IPS-18c (cell line): Measurements from ENCODE around the gene MAST4.
"Not testable (repeated sequence)": the region's sequence is repeated elsewhere in the genome, so short reads cannot be mapped to it uniquely, and the experiment has no call there.

Source experiments
- H3K4me3 ChIP-seq: 2 replicates; pipeline ENCODE4 v1.7.0; 2013; ENCODE audit warnings: low read depth, mild to moderate bottlenecking, low read length, moderate library complexity; ENCODE audit not compliant: insufficient read depth
- H3K9me3 ChIP-seq: one replicate; pipeline ENCODE4 v1.6.1; 2013; ENCODE audit warnings: mild to moderate bottlenecking, low read length, moderate library complexity; ENCODE audit not compliant: control insufficient read depth, insufficient read depth

MAST4 gene

DNA sequence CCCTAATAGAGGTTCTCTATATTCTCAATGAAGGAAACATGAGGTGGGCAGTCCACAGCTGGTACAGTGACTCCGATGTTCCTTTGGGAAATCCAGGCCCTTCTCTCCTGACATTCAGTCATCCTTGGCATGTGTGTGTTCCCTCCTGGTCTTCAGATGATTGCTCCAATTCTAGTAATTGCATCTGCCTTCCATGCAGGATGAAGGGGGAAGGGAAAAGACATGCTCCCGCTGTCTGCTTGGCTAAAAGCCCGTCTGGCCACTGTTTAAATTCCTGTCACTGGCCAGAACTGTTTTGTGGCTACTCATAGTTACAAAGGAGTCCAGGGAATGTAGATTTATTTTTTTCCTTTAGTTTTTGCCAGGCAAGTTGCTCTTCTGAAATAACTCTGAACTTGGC is 65.0 kb downstream of the MAST4 start:
- no peaks in the 10 kb centered on the region for H3K9me3 ChIP-seq
- no peak overlapping the region for H3K4me3 ChIP-seq

DNA sequence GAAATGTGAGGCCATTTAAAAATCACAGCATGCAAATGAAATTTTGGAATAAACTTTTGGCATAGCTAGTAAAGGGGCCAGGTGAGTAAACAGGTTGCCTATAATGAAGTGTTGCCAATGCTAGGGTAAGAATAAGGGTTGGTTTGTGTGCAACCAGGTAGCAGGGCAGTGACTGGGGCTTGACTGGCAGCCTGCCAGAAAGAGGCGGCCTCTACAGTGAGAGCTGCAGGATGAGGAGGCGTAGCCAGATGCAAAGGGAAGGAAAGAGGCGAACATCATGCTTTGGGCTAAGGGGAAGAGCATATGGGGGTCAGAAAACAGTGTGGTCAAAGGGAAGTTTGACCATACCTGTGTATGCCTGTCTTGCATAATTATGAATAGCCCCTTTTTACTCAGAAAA is 70.6 kb downstream of the MAST4 start:
- no peaks in the 10 kb centered on the region for H3K9me3 ChIP-seq
- H3K4me3 ChIP-seq: no peak overlapping the region

DNA sequence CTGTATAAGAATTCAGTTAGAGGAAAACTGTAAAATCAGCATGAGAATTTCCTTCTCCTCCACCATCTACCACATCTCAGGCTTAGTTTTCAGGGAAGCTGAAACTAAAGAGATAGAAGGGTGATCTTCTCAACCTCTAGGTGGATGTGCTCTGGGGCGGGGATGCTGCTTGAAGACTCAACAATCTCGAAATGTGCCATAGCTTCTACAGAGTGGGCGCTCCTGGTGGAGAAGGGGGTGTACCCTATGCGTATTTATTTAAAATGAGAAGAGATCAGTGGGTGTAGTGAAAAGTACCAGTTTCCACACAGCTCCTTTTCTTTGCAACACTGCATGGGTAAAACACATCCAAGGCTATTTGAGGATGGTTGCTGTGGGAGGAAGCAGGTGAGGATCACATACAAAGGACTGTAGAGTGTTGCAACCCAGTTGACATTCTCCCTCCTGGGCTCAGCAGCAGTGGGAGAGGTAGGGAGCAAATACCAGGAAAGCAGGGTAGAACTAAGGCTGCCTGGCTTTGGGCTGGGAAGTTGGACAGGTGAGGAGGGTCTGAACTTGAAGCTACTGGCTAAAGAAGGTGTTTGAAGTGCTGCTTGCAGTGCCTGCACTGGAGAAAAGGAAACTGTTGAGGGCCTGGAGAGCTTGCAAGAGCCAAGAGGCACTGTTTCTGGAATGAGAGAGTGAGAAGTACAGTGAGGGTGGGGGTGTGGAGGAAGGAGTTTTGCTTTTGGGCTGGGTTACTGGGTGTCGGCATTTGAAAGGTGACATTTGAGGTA is 73.1 kb downstream of the MAST4 start:
- H3K4me3 ChIP-seq: no peak overlapping the region
- no peaks in the 10 kb centered on the region for H3K9me3 ChIP-seq

DNA sequence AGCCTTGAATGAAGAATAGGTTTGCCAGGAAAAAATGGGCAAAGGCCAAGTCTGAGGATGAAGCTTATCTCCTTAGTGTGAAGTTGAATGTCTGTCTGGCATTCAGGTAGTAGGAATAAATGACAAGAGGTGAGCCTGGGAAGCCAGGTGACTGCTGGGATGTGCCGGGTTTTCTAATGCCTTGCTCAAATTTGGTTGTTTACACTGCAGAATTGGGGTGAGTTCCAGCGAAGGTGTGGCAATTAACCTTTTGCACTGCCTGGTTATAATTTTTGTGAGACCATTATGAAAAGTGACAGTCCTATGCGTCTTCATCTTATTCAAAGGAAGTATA is 73.6 kb downstream of the MAST4 start:
- Histone ChIP-seq H3K9me3 (no peaks in the 10 kb centered on the region), H3K4me3 (no peak overlapping the region)

DNA sequence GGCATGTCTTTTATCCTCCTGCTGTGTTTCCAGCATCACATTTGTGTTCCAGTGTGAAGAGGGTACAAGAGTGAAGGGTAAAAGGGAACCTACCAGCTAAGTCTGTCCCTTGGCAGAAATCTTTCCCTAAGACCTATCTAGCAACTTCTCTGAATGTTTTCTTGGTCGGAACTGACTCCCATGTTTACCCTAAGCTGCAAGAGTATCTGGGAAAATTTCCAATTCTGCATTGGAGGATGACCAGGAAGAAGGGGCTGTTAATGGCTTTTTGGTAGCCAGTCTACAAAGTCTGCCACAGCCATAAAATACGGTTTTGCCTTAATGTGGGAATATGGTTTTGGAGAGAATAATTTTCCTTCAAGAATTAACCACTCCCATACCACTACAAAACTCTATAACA is 75.1 kb downstream of the MAST4 start:
- Histone ChIP-seq H3K4me3 (no peak overlapping the region), H3K9me3 (no peaks in the 10 kb centered on the region)

DNA sequence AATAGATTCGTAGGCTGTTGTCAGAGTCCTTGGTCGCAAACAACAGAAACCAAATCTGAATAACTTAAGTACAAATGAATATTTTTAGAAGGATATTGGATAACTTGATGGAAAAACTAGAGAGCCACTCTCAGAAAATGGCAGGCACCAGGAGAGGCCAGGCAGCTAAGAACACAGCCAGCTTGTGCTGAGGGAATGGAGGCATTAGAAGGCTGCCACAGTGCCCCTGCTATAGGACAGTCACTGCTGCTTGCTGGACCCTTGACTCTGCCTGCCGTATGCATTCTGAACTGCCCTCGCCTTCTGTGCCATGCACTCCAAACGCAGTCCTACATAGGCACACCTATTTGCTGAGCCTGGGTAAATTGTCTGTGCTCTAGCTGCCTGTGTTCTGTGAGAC is 78.6 kb downstream of the MAST4 start:
- H3K9me3 ChIP-seq: no peaks in the 10 kb centered on the region

DNA sequence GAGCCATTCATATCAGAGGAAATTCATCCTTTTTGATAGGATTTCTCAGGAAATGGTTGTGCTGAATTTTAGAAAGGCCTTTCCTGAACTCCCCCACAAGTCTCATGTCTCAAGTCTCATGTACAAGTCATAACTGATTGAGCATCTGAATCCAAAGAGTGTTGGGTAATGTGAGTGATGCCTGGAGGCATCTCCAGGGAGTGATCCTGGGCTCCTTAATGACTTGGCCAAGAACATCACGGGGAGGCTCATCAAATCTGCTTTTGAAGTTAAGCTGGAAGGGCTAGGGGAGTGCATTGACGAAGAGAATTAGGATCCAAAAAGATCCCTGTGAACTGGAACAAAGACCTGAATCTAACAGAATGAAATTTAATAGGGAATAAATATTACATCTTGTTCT is 79.2 kb downstream of the MAST4 start:
- Histone ChIP-seq H3K4me3 (no peak overlapping the region), H3K9me3 (no peaks in the 10 kb centered on the region)

More for the DNA sequence above, 78.6 kb downstream of the MAST4 start:
- H3K4me3 ChIP-seq: no peak overlapping the region

DNA sequence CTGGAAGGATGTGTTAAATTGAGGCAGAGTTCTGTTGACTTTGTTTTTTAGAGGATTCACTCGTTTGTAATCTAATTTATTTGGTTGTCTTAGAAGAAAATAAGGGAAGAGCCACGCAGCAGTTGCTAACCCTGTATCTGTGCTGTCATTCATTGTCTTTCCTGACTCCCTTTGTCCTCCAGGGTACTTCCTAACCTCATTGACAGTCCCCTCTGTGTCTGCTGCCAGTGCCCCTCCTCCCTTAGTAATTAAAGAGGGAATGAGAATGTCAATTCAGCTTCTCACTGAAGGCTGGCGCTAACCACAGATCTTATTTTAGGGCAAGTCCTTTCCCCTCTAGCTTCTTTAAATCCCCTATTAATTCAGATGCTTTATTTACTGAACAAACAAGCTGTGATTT is 84.0 kb downstream of the MAST4 start:
- Histone ChIP-seq H3K9me3 (no peaks in the 10 kb centered on the region), H3K4me3 (no peak overlapping the region)

DNA sequence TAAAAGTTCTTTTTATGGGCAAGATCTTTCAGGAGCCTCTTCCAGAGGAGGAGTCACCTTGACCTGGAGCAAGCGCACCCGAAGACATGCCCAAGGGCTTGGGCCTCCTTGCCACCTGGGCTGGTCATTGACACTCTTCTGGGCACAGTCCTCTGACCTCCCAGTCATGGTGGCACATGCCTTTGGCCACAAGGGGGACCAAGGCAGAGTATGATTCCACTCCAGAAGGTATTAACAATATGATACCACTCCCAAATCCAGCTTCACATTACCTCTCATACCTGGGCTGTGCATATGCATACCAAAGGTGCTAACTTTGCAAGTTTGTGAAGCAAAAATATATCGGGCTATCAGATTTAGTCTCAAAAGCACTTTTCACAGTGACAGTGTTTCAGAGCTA is 84.6 kb downstream of the MAST4 start:
- no peaks in the 10 kb centered on the region for H3K9me3 ChIP-seq
- no peak overlapping the region for H3K4me3 ChIP-seq

DNA sequence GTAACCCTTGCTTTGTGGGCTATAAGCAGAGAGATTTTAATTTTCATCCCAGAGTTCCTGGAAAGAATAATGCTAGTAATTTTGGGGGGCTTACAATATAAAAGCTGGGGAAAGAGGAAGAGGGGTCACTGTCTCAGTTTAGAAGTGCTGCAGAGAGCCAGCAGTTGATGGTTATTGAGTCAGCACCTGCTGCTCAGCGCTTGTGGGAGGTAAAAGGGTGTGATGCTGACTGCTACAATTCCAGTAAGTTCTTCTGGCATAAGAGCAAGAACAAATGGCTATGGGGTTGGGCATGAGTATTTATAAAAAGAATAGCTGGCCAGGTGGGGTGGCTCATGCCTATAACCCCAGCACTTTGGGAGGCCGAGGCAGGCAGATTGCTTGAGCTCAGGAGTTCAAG is 88.5 kb downstream of the MAST4 start:
- Histone ChIP-seq H3K4me3 (no peak overlapping the region), H3K9me3 (no peaks in the 10 kb centered on the region)

DNA sequence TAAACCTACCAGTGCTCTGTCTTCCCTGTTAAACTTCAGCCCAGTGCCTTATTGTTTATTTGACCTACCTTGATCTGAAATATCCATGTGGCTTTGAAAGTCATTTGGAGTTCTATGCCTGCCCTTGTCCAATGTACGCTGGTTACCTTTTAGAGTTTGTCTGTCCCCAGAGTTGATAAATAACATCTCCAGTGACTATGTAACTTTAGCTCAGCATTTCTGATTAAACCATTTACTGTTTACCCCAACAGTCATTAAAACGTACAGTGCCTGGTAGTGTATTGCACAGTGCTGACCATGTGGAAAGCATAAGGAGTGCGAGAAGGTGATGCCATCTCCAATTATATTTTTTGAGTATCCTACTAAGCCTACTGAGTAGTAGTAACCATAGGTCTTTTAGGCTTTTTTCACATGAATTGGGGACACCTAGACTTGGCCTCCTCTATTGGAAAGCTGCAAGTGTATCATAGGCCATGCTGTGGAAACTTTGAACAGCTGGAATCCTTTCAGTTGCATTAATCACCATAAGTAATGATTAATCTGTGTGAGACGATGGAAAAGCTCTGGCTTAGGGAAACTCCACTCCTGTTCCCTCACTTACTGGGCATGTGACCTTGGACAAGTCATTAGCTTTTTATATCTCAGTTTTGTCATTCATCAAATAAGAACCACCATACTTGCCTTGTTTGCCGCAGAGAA is 93.5 kb downstream of the MAST4 start:
- no peak overlapping the region for H3K4me3 ChIP-seq
- H3K9me3 ChIP-seq: no peaks in the 10 kb centered on the region

DNA sequence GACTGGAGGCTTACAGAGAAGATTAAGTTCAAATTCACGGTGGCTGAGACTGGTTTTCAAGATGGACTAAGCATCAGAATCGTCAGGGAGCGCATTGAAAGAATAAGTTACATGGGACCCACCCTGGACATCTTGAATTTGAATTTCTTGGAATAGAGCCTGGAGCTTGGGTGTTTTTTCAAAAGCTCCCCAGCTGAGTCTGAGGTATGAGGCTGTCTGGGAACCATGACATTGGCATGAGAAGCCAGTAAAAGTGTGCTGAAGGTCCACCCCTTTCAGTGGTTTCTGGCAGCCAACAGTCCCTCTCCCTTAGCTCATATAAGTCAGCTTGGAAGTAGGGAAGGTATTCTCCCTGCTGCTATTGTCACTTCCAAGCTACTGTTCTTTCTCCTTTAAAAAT is 97.8 kb downstream of the MAST4 start:
- Histone ChIP-seq H3K9me3 (no peaks in the 10 kb centered on the region), H3K4me3 (no peak overlapping the region)

DNA sequence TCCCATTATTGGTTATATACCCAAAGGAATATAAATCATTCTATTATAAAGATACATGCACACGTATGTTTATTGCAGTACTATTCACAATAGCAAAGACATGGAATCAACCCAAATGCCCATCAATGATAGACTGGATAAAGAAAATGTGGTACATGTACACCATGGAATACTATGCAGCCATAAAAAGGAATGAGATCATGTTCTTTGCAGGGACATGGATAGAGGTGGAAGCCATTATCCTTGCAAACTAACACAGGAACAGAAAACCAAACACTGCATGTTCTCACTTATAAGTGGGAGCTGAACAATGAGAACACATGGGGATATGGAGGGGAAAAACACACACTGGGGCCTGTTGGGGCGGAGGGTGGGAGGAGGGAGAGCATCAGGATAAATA is 99.6 kb downstream of the MAST4 start:
- not testable (repeated sequence) for H3K4me3 ChIP-seq, H3K9me3 ChIP-seq

DNA sequence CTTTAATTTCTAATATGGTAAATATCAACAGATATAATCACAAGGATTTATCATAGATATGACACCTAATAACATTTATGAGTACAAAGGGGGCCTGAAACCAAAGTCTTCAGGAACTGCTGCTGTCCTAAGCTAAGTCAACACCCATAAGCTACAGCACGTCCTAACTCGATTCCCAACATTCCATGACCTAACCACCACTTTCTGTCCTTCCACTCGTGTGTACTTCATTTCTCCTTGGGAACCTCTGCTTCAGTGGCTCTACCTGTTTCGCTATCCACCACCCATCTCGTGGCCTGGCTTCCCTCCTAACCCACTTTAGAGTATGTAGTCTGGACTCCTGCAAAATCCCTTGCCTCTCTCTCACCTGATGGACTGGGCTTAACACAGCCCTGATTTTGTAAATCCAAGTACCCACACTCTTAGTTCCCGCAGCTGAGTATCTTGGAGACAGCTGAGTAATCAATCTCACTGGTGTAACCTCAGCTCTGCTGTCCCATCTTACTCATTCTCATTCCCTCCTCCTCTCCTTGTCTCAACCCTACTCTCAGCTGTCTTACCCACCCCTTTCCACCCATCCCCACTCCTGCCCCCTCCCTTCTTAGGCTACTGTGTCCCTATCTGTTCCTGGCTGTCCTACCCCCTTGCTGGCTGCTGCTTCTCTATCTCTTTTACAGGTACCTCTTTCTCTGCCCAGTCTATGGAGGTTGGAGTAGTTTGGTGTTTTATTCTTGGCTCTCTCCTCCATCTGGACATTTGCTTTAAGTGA is 101.8 kb downstream of the MAST4 start:
- Histone ChIP-seq H3K9me3 (no peaks in the 10 kb centered on the region), H3K4me3 (no peak overlapping the region)

DNA sequence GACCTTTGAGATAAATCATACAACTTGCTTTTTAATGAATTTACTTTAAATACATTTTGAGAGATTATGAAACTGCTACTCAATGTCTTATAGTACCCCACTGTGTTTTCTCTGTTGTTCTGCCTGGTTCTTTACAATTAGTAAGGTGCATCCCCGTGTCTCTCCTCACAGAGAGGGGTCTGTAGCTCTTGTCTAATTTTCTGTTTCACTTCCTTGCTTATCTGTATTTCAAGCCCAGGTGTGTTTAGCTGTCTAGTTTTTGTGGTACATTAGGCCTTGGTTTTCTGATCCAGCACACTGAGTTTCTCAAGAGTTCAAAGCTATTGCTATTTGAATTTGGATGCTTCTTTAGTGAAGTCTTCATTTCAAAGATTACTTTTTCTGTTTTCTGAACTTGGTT is 105.1 kb downstream of the MAST4 start:
- H3K9me3 ChIP-seq: no peaks in the 10 kb centered on the region
- no peak overlapping the region for H3K4me3 ChIP-seq

DNA sequence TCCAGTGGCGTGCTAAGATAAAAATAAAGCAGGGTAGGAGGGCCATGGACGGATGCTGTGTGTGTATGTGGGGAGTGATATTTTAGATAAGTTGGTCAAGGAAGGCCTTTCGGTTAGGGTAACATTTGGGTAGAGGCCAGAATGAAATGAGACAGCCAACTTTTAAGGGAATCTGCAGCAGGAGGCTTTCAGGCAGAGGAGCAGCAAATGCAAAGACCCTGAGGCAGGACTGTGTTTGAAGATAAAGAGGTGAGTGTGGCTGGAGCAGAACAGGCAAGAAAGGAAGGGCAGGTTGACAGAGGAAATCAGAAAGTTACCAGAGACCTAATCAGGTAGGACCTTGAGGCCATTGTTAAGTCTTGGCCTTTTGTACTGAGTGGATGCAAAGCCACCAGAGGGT is 106.2 kb downstream of the MAST4 start:
- Histone ChIP-seq H3K9me3 (no peaks in the 10 kb centered on the region), H3K4me3 (no peak overlapping the region)

DNA sequence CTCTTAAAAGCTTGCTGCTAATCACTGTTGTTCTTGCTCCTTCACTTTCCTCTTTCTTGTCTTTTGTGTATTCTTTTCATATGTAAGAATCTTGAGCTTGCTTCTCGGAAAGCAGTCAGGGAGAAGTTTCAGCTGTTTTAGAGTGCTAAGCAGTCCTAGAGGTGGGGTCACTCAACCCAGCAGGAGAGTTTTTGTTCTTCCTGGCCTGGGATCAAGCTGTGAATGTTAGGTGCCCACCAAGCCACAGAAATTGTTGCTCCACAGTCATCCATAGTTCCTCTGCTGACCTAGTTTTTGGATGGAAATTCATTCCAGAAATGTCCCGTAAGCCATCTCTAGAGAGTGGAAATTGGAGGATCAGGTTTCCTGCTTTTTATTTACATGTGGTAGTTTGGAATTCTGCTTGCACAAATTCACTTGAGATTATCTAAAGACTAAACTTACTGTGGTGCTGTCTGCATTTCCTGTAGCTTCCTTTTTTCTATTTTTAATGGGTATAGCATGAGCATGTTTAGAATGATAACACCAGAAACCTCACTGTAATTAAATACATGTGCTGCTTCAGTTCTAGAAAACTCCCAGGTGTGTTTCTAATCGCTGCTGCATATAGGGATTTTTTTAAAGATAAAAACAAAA is 108.7 kb downstream of the MAST4 start:
- Histone ChIP-seq H3K9me3 (no peaks in the 10 kb centered on the region), H3K4me3 (no peak overlapping the region)

DNA sequence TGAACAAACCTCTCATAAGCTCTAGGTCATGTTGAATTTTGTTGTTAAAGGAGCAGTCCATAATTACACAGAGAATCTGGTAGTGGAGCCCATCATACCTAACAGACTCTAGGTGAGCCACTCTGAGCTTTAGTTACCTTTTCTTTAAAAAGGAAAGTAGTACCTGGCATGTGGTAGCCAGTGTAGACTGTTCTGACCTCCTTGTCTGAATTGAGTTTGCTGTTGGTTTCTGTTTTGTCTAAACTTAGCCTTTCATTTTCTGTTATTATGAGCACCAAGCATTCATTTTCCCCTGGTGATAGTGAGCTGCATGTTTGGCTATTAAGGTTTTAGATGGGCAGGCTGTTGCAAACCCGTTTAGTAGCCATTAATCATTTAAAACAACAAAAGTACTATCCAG is 112.2 kb downstream of the MAST4 start:
- peaks cover 2% of the 10 kb centered on the region for H3K9me3 ChIP-seq

More for the DNA sequence above, 112.2 kb downstream of the MAST4 start:
- H3K4me3 ChIP-seq: no peak overlapping the region
